Measurements from ENCODE around the gene MPIG6B.
A peak's percentile ranks its signal among the peaks of the same experiment; 100 is the strongest.

The MPIG6B gene

GRCh38 chr6:31689249-31690110 is 33.7 kb upstream of the MPIG6B start:
- H3K27ac ChIP-seq, result no peak overlapping the region
- peaks cover 67% of the 10 kb centered on the region for H3K36me3 ChIP-seq (replicated peaks)
- peak; percentile 69 for TF ChIP-seq CTCF (IDR thresholded peaks at IDR 0.05; ENCODE audit: low read depth, low read length, missing control alignments)
- in situ Hi-C loops (cut with HindIII; ENCODE audit: low pct_ligation_motif_present, low sequenced_read_pairs), result no loop called here
- no peak for DNase-seq
- no peak overlapping the region for H3K4me3 ChIP-seq (ENCODE audit: low read depth, low read length)
- H3K27me3 ChIP-seq (replicated peaks), result no peaks in the 10 kb centered on the region

- Histone ChIP-seq H3K4me3 (ENCODE audit: low read depth, low read length) (no peak overlapping the region), H3K36me3 (replicated peaks) (peaks cover 73% of the 10 kb centered on the region), H3K27ac (no peak overlapping the region), H3K27me3 (replicated peaks) (no peaks in the 10 kb centered on the region)
- no peak for DNase-seq
- no peak for TF ChIP-seq CTCF (IDR thresholded peaks at IDR 0.05; ENCODE audit: low read depth, low read length, missing control alignments)
- in situ Hi-C loops (cut with HindIII; ENCODE audit: low pct_ligation_motif_present, low sequenced_read_pairs), result no loop called here
Measured at GRCh38 chr6:31690231-31691077, 32.7 kb upstream of the MPIG6B start.

- H3K27ac ChIP-seq, result no peak overlapping the region
- H3K27me3 ChIP-seq (replicated peaks), result no peaks in the 10 kb centered on the region
- no peak overlapping the region for H3K4me3 ChIP-seq (ENCODE audit: low read depth, low read length)
- in situ Hi-C loops (cut with HindIII; ENCODE audit: low pct_ligation_motif_present, low sequenced_read_pairs), result no loop called here
- TF ChIP-seq CTCF (IDR thresholded peaks at IDR 0.05; ENCODE audit: low read depth, low read length, missing control alignments), result no peak
- no peak for DNase-seq
- peaks cover 76% of the 10 kb centered on the region for H3K36me3 ChIP-seq (replicated peaks)
Measured at GRCh38 chr6:31691078-31691463, 32.1 kb upstream of the MPIG6B start.

GRCh38 chr6:31691564-31692108 is 31.5 kb upstream of the MPIG6B start:
- no peak for DNase-seq
- Histone ChIP-seq H3K36me3 (replicated peaks) (peaks cover 70% of the 10 kb centered on the region), H3K27ac (no peak overlapping the region), H3K4me3 (ENCODE audit: low read depth, low read length) (no peak overlapping the region), H3K27me3 (replicated peaks) (no peaks in the 10 kb centered on the region)
- in situ Hi-C loops (cut with HindIII; ENCODE audit: low pct_ligation_motif_present, low sequenced_read_pairs), result no loop called here
- TF ChIP-seq CTCF (IDR thresholded peaks at IDR 0.05; ENCODE audit: low read depth, low read length, missing control alignments), result no peak

- in situ Hi-C loops (cut with HindIII; ENCODE audit: low pct_ligation_motif_present, low sequenced_read_pairs), result no loop called here
- Histone ChIP-seq H3K27ac (no peak overlapping the region), H3K27me3 (replicated peaks) (no peaks in the 10 kb centered on the region), H3K4me3 (ENCODE audit: low read depth, low read length) (no peak overlapping the region), H3K36me3 (replicated peaks) (peaks cover 63% of the 10 kb centered on the region)
- no peak for DNase-seq
- TF ChIP-seq CTCF (IDR thresholded peaks at IDR 0.05; ENCODE audit: low read depth, low read length, missing control alignments), result no peak
Measured at GRCh38 chr6:31692353-31692752, 30.8 kb upstream of the MPIG6B start.

Measured in brain microvascular endothelial cell (primary cell).